RPMI8226 (cell line): ENCODE results near the gene MCF2L.

Experiments used
- DNase-seq: peaks from one replicate; pipeline ENCODE4 v3.0.0-alpha.2; 2015

Gene MCF2L

DNA sequence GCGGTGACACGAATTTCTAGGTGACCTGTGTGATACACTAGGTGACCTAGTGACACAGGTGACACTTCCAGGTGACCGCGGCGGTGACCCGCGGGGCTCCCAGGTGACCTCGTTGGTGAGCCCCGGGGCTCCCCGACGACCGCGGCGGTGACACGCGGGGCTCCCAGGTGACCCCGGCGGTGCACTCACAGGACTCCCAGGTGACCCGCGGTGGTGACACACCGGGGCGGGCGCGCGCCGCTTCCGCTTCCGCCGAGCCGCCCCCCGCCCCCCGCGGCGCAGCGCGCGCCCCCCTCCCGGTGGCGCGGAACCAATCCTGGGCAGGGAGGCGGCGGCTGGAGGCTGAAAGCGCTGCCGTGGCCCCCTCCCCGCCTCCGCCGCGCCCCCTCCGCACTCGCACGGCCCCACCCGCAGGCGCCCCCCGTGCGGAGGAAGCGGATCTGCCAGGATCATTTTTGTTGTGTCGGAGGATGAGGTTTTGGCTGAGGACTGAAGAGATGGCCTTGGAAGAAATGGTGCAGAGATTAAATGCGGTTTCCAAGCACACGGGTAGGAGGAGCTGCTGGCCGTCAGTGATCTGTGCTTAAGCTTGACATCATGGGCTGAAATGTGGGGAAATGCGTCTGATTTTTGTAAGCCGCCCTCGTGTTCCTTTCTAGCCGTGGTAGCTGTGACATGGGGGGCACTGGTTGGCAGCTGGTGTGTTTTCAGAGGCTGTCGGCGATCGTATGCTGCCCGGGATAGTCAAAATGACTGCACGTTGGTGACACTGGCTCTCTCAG is at the start of gene MCF2L:
TSS of gene MCF2L (plus strand) at position 305 of the 782 bp plus-strand sequence. CDS start at position 471, 166 bp downstream.
- peak; percentile 78 for DNase-seq

GRCh38 chr13:112923962-112924361 is 45.1 kb upstream of the MCF2L start:
- DNase-seq: no peak

DNA sequence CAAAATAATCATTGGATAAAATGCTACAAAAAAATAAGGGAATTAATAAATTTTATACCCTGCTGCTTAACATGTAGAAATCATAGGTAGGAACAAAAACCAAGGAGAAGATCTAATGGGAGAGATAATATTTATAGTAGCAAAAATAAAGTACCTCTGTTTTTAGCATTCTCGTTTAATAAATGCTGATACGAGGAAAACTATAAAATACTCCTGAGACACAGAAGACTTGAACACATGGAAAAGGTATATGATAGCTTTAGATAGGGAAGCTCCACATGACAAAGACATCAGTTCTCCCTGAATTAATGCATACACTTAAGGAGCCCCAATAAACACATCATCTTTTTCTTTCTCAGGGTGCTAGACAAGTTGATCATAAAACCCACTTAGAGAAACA is 44.6 kb upstream of the MCF2L start:
- no peak for DNase-seq

DNA sequence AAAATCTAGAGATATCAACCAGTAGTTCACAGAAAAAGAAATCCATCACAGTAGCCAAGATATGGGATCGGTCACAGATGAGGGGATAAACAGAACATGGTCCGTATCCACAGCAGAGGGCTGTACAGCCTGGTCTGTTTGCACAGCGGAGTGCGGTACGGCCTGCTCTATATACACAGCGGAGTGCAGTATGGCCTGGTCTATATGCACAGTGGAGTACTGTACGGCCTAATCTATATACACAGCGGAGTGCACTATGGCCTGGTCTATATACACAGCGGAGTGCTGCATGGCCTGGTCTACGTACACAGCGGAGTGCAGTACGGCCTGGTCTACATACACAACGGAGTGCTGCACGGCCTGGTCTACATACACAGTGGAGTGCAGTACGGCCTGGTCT is 43.0 kb upstream of the MCF2L start:
- no peak for DNase-seq

GRCh38 chr13:112926993-112927392 is 42.0 kb upstream of the MCF2L start:
- no peak for DNase-seq

- DNase-seq: no peak
Observed at GRCh38 chr13:112928020-112928971, 40.7 kb upstream of the MCF2L start.

- peak; percentile 35 for DNase-seq
Observed at GRCh38 chr13:112928972-112929782, 39.8 kb upstream of the MCF2L start.

GRCh38 chr13:112929783-112930055 is 39.3 kb upstream of the MCF2L start:
- DNase-seq: no peak

GRCh38 chr13:112930192-112930591 is 38.8 kb upstream of the MCF2L start:
- DNase-seq: no peak

DNA sequence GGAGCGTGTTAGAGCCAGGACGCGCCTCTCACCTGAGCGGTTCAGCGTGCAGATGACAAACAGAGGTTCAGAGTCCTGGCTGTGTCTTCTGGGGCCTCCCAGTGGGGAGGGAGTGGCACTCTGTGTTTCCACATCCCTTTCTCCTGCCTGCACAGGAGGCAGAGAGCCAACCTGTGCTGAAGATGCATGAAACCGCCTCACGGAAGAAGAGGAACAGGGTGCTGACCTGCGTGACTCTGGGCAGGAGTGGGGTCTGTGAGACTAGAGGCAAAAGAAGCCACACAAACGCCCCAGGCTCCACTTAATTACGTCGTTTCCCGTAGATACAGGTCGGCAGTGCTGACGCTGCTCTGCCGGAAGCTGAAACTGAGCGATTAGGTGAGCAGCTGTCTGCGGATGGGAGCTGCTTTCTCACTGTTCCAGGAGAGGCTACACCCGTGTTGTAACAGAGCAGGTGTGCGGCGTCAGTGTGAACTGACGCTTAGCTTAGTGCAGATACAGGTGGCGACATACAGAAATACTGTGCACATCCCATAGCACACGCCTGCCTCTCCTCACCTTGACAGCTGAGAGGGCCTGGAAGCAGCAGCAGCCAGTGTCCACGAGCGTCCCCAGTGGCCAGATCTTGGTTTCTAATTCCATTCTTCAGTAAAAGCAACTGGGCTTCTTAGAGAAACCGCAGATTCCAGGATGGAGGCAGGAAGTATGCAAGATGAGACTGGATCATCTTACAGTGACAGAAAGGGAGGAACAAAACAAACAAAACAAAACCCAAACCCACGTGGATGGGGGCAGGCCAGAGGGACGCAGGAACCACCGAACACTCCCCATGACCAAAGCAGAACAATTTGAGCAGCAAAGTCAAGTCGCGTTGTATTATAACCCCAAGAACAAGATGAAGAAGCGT is 37.7 kb upstream of the MCF2L start:
- DNase-seq: peak; percentile 84

DNA sequence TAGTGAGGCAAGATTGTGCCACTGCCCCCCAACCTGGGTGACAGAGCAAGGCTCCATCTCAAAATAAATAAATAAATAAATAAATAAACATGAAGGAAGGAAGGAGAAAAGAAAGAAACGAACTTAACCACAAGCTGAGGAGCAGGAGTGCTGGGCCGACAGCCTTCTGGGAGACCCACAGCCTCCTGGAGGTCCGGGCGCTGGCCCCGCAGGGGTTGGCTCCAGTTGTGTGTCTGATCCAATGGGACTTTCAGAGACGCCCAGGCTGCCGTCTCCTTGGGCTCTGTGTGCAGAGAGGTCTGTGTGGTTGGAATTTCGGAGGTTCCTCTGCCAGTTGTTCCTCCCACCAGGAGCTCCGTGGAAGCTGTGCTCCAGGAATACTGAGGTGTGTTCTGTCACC is 36.0 kb upstream of the MCF2L start:
- no peak for DNase-seq

- DNase-seq: no peak
Observed at GRCh38 chr13:112933649-112934048, 35.4 kb upstream of the MCF2L start.

- no peak for DNase-seq
Observed at GRCh38 chr13:112934078-112934477, 34.9 kb upstream of the MCF2L start.

DNA sequence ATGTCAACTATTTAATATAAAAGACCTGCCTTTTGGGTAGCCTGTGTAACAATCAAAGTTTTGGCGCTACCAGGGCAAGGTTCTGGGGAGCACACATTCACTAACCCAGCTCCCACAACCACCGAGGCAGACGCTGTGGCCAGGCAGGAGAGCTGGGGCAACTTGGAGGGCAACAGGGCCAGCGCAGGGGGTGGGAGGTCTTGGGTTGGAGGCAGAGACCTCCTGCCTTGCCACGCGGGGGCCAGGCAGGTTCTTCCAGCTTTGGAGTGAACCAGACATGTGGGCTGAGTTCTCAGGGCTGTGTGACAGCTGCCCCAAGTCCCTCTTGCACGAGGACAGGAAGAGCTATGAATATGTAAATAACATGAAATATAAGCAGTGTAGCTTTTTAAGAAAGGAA is 30.3 kb upstream of the MCF2L start:
- DNase-seq: no peak

DNA sequence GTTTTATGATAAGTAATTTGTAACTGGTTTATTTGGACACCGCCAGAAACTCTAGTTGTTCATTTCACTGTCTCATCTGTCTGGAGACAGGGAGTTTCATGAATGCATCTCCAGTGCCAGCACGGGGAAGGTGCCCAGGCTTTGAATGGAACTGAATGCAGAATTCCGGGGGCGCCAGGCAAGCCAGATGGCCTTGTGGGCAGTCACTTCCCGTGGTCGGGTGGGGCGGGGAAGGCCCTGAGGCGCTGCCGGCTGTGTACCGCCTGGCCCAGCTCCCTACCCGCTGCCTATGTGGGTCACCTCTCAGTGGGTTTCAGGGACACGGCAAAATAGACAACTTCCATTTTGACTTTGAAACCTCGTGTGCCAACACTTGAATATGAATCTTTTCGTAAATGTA is 28.8 kb upstream of the MCF2L start:
- no peak for DNase-seq

- DNase-seq: no peak
Observed at GRCh38 chr13:112941349-112941748, 27.7 kb upstream of the MCF2L start.

DNA sequence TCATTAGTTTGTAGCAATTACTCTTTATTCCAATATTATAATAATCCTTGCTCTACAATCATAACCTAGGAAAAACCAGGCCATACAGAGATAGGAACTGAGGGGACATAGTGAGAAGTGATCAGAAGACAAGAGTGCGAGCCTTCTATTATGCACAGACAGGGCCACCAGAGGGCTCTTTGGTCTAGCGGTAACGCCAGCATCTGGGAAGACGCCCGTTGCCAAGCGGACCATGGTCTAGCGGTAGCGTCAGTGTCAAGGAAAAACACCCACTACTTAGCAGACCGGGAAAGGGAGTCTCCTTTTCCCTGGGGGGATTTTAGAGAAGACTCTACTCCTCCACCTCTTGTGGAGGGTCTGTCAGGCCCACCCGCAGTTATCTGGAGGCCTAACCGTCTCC is 27.2 kb upstream of the MCF2L start:
- peak; percentile 47 for DNase-seq

DNA sequence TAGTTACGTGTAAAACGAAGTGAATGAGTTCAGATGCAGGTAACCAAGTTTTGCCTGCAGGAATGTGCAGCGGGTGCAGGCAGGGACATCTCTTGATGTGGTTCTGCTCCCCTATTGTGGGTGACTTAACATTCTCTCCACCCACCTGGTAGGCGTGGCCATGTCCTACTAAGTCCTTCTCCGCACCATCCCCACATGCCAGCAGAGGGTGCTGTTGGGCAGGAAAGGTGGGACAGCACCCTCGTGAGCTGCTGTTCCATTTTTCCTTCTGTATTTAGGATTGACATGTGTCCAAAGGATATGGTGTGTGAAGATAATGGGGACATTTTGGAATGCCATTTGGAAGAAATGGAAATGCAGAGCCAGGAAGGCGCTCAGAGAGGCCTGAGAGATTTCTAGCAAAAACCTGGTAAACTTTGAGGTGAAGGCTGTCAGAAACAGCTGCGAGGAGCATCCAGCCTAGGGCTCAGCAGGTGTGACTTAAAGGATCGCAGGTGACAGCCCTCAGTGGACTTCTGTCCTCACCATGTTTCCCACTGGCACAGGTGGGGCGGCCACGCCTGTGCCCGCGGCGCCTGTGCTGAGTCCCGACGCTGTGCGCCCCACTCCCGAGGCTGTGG is 26.2 kb upstream of the MCF2L start:
- peak; percentile 93 for DNase-seq

- DNase-seq: no peak
Observed at GRCh38 chr13:112943309-112944125, 25.5 kb upstream of the MCF2L start.

DNA sequence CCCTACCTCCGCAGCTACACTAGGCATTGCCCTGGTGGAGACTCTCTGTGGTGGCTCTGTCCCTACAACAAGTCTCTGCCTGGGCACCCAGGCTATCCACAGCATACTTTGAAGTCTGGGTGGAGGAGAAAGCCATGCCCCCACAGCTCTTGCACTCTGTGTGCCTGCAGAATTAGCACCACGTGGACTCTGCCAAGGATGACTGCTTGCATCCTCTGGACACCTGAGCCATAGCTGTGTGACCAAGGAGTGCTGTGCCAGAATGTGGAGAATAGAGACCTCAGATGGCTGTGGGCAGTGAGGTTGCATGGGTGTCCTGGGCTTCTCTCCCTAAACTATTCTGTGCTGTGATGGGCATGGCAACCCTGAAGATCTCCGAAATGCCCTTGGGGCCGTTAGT is 21.2 kb upstream of the MCF2L start:
- DNase-seq: no peak
